Measurements from ENCODE around the gene DGKD.

- no peak for TF ChIP-seq POLR2A (IDR thresholded peaks at IDR 0.05)
- TF ChIP-seq, protein P1, sequence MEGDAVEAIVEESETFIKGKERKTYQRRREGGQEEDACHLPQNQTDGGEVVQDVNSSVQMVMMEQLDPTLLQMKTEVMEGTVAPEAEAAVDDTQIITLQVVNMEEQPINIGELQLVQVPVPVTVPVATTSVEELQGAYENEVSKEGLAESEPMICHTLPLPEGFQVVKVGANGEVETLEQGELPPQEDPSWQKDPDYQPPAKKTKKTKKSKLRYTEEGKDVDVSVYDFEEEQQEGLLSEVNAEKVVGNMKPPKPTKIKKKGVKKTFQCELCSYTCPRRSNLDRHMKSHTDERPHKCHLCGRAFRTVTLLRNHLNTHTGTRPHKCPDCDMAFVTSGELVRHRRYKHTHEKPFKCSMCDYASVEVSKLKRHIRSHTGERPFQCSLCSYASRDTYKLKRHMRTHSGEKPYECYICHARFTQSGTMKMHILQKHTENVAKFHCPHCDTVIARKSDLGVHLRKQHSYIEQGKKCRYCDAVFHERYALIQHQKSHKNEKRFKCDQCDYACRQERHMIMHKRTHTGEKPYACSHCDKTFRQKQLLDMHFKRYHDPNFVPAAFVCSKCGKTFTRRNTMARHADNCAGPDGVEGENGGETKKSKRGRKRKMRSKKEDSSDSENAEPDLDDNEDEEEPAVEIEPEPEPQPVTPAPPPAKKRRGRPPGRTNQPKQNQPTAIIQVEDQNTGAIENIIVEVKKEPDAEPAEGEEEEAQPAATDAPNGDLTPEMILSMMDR (IDR thresholded peaks at IDR 0.05): no peak
Measured at GRCh38 chr2:233353101-233353768, 1.1 kb upstream of the DGKD start.
